GM18873 (cell line): ENCODE results near the gene AGAP1.

Experiments used
- ATAC-seq: cut with Tn5 transposase; IDR thresholded peaks from one replicate; pipeline ENCODE4 v1.9.1; 2021; ENCODE audit warnings: mild to moderate bottlenecking, moderate library complexity, moderate number of reproducible peaks; ENCODE audit not compliant: unreplicated experiment, low FRiP score

The AGAP1 gene

GRCh38 chr2:235850771-235851551 is 357.1 kb downstream of the AGAP1 start:
- ATAC-seq, result no peak

- no peak for ATAC-seq
Observed at GRCh38 chr2:235851828-235852525, 358.1 kb downstream of the AGAP1 start.

GRCh38 chr2:235852526-235852920 is 358.7 kb downstream of the AGAP1 start:
- ATAC-seq, result no peak

GRCh38 chr2:235854276-235854675 is 360.4 kb downstream of the AGAP1 start:
- no peak for ATAC-seq

- ATAC-seq, result no peak
Observed at GRCh38 chr2:235855011-235855410, 361.2 kb downstream of the AGAP1 start.

- ATAC-seq, result no peak
Observed at GRCh38 chr2:235856151-235856854, 362.5 kb downstream of the AGAP1 start.

GRCh38 chr2:235857598-235857997 is 363.8 kb downstream of the AGAP1 start:
- ATAC-seq, result no peak

- ATAC-seq, result no peak
Observed at GRCh38 chr2:235858881-235859280, 365.0 kb downstream of the AGAP1 start.

GRCh38 chr2:235859651-235860050 is 365.8 kb downstream of the AGAP1 start:
- ATAC-seq, result no peak

GRCh38 chr2:235860111-235860510 is 366.3 kb downstream of the AGAP1 start:
- no peak for ATAC-seq

GRCh38 chr2:235860871-235861270 is 367.0 kb downstream of the AGAP1 start:
- ATAC-seq, result no peak

GRCh38 chr2:235861383-235861782 is 367.5 kb downstream of the AGAP1 start:
- no peak for ATAC-seq

- no peak for ATAC-seq
Observed at GRCh38 chr2:235863414-235863813, 369.6 kb downstream of the AGAP1 start.

GRCh38 chr2:235864302-235864701 is 370.5 kb downstream of the AGAP1 start:
- no peak for ATAC-seq

- no peak for ATAC-seq
Observed at GRCh38 chr2:235864733-235865515, 371.1 kb downstream of the AGAP1 start.

GRCh38 chr2:235866373-235866772 is 372.5 kb downstream of the AGAP1 start:
- ATAC-seq, result no peak

- ATAC-seq, result no peak
Observed at GRCh38 chr2:235868224-235868623, 374.4 kb downstream of the AGAP1 start.

- ATAC-seq, result no peak
Observed at GRCh38 chr2:235868645-235869044, 374.8 kb downstream of the AGAP1 start.

- ATAC-seq, result no peak
Observed at GRCh38 chr2:235870515-235870914, 376.7 kb downstream of the AGAP1 start.

GRCh38 chr2:235876099-235876679 is 382.3 kb downstream of the AGAP1 start:
- no peak for ATAC-seq
